ENCODE results near the gene CH25H. TPM values are rescaled to one million over a fixed set of nuclear protein-coding genes. Genes with fewer than 3 reads are reported as not detected.

The CH25H gene
- total RNA-seq, 1 experiment from 2014 or later: not detected

DNA sequence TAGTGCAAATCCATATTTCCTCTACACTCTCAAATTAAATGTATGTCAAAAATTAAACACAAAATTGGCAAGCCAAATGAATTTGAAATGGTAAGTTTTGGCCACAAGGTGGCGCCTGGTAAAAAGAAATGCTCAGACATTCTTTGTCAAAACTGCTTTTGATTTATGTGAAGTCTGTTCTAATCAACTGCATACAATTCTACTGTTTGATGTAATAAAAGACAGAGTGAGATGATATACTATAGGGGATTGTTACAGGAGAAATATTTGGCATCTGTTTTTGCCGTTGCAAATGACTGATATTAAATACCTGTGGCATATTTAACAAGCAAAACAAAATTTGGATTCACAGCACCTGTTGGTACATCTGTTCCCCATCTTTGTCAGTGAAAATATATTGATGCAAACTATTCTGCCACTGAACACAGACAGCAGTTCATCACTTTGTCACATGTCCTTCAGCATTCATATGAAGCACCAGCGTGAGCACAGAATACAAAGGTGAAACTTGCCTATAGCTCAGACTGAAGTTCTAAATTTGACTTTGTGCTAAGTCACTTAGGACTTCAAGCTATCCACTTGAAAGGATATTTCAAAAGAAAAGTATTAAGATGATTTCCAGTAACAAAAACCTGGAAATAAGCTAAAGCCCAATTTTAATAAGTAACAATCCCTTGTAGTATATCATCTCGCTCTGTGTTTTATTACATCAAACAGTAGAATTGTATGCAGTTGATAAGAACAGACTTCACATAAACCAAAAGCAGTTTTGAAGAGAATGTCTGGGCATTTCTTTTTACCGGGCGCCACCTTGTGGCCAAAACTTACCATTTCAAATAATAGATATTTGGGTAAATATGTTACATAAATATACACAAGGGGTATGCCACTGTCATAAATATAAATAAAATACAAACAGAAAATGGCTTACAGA lies 10.2 kb upstream of the CH25H start:
- H3K4me3 ChIP-seq (ENCODE audit: insufficient read depth, low read depth, low read length): no peak overlapping the region
- peak; percentile 38 for DNase-seq

DNA sequence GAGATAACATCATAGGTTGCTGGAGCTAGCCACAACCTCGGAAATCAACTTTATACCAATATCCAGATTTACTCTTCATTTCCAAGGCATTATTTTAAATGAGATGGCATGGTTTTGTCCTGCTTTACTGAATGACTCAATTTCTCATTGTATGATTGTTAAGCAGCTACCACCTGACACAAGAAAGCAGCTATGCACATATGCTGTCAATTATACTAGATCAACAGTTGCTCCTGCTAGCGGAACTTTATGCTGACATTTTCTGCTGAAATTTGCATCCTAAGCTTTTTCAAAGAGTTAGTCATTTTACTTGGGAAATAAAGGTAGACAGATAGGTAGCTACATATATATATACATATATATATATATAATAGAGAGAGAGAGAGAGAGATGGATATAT lies 8.9 kb upstream of the CH25H start:
- Histone ChIP-seq H3K4me3 (ENCODE audit: insufficient read depth, low read depth, low read length) (no peak overlapping the region), H3K27me3 (ENCODE audit: control insufficient read depth, insufficient read depth, low read length) (peaks cover 2% of the 10 kb centered on the region; the same call in 1 of the 2 replicates), H3K36me3 (replicated peaks; ENCODE audit: control insufficient read depth, insufficient read depth, low read length) (no peaks in the 10 kb centered on the region)
- no peak for DNase-seq

More for the DNA sequence above, 10.2 kb upstream of the CH25H start:
- Histone ChIP-seq H3K27me3 (ENCODE audit: control insufficient read depth, insufficient read depth, low read length) (no peaks in the 10 kb centered on the region), H3K36me3 (replicated peaks; ENCODE audit: control insufficient read depth, insufficient read depth, low read length) (no peaks in the 10 kb centered on the region)

DNA sequence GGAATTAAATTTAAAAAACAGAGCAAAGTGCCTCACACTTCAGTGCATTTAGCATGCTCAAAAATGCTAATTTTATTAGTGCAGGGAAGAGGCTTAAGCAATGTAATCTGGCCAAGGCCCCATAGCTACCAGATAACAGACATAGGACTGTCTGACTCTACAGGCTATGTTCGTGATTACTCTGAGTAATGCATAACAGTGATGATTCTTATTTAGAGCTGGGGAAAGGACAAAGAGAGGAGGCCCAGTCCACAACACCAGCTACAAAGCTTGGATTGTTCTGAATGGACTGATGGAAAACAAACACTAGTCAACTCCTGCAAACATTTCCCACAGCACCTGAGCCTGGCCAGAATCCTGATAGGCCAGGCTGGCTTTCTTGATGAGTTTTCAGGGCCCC lies 8.4 kb upstream of the CH25H start:
- H3K36me3 ChIP-seq (replicated peaks; ENCODE audit: control insufficient read depth, insufficient read depth, low read length): no peaks in the 10 kb centered on the region
- DNase-seq: no peak
- H3K4me3 ChIP-seq (ENCODE audit: insufficient read depth, low read depth, low read length): no peak overlapping the region
- H3K27me3 ChIP-seq (ENCODE audit: control insufficient read depth, insufficient read depth, low read length): peaks cover 2% of the 10 kb centered on the region; the same call in 1 of the 2 replicates

DNA sequence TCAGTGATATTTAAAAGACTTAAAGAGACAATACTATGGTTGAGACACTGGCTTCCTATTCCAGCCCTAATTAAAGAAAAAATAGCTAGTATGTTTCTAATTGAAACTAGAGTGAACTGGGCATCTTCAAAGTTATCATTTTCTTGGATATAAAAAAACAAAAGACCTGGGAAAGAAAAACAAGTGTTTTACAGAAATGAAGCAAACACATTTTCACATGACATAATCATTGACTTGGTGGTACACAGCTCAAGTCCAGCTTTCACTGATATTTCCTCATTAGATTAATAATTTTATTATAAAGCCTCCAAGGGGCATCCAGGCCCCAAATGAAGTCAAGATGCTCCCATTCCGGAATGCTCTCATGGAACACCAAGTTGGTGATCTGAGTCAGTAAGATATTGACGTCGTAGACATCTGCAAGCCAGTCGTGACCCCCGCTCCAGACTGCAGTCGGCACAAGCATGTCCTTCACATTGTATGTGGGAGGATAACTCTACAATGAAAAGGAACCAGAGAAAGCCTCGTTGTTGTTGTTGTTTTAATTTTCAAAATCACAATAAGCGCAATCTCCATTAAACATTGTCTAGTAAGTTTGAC lies 7.5 kb upstream of the CH25H start:
- no peaks in the 10 kb centered on the region for H3K36me3 ChIP-seq (replicated peaks; ENCODE audit: control insufficient read depth, insufficient read depth, low read length)
- peaks cover 5% of the 10 kb centered on the region; the same call in 1 of the 2 replicates for H3K27me3 ChIP-seq (ENCODE audit: control insufficient read depth, insufficient read depth, low read length)
- H3K4me3 ChIP-seq (ENCODE audit: insufficient read depth, low read depth, low read length): no peak overlapping the region
- no peak for DNase-seq

DNA sequence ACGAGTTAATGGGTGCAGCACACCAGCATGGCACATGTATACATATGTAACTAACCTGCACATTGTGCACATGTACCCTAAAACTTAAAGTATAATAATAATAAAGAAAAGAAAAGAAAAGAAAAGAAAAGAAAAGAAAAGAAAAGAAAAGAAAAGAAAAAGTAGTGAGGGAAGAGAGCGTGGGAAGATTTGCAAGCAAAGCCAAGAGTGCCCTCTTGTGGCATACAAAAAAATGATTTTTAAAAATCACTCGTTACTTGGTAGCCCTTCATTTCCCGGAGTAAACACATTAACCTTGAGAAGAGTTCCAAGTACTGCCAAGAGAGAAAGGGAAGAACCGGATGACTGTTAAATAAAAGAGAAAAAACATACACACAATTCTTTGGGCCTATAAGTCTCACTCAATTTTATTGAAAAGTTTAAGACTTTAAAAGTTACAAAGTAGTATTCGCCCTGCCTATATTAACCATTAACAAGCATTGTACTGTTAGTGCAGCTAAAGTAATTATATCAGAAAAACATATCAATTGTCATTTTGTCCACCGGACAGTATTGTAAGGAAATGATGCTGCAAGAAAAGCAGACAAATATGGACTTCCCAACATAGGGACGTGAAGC lies 6.2 kb upstream of the CH25H start:
- peak; percentile 54 for DNase-seq
- Histone ChIP-seq H3K4me3 (ENCODE audit: insufficient read depth, low read depth, low read length) (no peak overlapping the region), H3K36me3 (replicated peaks; ENCODE audit: control insufficient read depth, insufficient read depth, low read length) (no peaks in the 10 kb centered on the region), H3K27me3 (ENCODE audit: control insufficient read depth, insufficient read depth, low read length) (peaks cover 19% of the 10 kb centered on the region)

DNA sequence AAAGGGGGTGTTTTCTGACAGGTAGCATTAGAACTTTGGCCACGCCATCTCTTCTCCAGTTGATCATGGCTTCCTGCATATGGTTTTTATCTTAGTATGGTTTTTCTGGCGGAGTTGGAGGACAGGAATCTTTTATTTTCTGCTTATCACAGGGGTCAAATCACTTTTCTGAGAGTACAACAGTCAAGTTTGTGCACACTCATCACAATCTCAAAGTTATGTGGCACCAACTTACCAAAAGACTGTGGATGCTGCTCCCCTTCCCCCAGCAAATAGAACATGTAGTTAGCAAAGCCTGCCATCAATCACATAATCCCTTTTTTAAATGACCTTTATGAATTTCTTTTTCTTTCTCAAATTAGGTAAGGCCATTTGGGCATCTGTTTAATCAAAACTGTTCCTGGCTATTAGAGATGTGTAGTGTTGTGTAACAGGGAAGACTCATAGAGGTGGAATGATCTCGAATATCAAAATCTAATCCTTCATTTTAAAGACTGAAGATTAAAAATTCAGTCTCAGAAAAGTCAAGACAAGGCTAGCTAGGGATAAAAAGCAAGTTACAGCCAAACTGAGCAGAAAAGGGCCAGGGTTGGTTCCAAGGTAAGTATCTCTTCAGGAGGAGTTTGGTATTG lies 3.8 kb upstream of the CH25H start:
- no peak for DNase-seq
- Histone ChIP-seq H3K4me3 (ENCODE audit: insufficient read depth, low read depth, low read length) (no peak overlapping the region), H3K27me3 (ENCODE audit: control insufficient read depth, insufficient read depth, low read length) (peaks cover 43% of the 10 kb centered on the region), H3K36me3 (replicated peaks; ENCODE audit: control insufficient read depth, insufficient read depth, low read length) (no peaks in the 10 kb centered on the region)

DNA sequence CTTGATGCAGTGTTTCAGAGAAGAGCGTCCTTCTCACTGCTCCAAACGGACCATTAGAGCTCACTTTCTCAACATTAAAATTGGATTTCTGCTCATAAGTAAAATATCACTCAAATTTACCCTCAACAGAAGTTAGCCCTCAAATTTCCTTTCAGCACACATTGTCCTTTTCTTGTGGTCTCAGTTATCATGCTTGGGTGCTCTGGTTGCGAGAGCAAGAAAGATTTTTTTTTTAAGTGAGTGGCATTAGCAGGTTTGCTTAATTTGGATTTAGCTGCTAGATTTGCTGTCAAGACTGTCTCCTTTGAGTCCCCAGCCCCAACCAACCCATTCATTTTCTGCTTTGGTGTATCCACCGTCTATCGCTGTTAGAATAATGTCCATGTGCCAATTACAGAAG lies 2.6 kb upstream of the CH25H start:
- Histone ChIP-seq H3K4me3 (ENCODE audit: insufficient read depth, low read depth, low read length) (no peak overlapping the region), H3K27me3 (ENCODE audit: control insufficient read depth, insufficient read depth, low read length) (peaks cover 53% of the 10 kb centered on the region)

DNA sequence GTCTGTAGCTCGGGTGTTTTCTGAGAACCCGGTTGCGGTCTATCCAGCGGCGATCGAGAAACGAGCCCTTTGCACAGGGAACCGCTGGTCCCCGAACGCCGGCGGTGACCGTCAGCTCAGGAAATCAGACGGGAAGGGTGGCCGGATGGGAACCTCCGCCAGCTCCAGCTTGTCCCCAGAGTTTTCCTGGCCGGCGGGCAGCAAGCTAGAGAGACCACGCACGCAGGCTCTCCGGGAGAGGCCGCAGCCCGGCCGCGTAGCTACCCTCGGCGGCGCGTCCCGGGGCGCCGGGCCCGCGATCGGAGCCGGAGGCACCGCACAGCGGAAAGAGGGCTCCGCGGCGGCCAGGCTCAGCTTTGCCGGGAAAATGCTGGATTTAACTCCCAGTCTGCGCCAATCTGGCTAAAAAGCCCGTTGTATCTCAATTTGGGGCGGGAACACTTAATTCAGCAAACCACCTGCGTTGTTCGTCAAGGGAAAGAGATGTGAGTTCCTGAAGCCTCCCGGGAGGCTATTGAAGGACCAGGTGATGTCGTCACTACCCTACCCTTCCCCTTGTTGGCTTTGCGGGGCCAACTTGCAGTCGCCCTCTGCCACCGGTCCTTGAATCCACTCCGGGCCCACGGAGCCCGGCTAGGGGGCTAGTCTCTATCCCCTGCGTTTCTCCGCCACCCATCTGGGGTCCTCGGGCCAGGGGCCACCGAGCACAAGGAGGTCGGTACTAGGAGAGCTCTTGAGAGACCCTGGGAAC lies 859 bp upstream of the CH25H start:
- peak; percentile 71 for DNase-seq
- peaks cover 59% of the 10 kb centered on the region for H3K27me3 ChIP-seq (ENCODE audit: control insufficient read depth, insufficient read depth, low read length)
- H3K36me3 ChIP-seq (replicated peaks; ENCODE audit: control insufficient read depth, insufficient read depth, low read length): no peaks in the 10 kb centered on the region
- peak overlapping the region; percentile 42 for H3K4me3 ChIP-seq (ENCODE audit: insufficient read depth, low read depth, low read length)

More for the DNA sequence above, 2.6 kb upstream of the CH25H start:
- DNase-seq: no peak
- no peaks in the 10 kb centered on the region for H3K36me3 ChIP-seq (replicated peaks; ENCODE audit: control insufficient read depth, insufficient read depth, low read length)

DNA sequence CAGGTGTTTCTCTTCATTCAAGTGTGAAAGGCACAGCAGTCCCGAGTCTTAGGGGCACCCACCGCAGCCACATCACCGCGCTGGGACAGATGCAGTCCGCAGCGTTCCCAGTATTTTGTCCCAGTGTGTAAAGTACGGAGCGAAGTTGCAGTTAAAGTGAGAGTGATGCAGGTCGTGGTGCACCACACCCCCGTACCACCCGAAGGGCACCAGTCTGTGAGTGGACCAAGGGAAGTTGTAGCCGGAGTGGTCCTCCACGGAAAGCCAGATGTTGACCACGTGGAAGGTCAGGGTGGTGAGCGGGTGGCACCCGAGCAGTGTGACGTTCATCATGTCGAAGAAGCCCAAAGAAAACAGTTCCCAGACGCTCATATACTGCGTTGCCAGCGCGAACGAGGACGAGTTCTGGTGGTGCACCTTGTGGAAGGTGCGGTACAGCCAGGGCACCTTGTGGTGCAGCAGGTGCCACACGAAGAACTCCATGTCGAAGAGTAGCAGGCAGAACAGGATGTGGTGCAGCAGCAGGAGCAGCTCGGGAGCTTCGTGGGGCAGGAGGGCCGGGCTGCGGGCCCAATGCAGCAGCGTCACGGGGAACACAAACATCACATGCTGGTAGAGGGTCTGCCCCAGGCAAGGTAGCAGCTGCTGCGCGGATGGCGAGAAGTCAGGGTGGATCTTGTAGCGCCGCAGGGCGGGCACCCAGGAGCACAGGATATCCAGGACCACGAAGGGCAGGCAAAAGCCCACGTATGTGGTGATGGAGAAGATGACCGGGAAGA lies 526 bp downstream of the CH25H start:
- Histone ChIP-seq H3K27me3 (ENCODE audit: control insufficient read depth, insufficient read depth, low read length) (peaks cover 59% of the 10 kb centered on the region), H3K36me3 (replicated peaks; ENCODE audit: control insufficient read depth, insufficient read depth, low read length) (no peaks in the 10 kb centered on the region), H3K4me3 (ENCODE audit: insufficient read depth, low read depth, low read length) (peak overlapping the region; percentile 35; the same call in 1 of the 2 replicates)
- DNase-seq: peak; percentile 53

DNA sequence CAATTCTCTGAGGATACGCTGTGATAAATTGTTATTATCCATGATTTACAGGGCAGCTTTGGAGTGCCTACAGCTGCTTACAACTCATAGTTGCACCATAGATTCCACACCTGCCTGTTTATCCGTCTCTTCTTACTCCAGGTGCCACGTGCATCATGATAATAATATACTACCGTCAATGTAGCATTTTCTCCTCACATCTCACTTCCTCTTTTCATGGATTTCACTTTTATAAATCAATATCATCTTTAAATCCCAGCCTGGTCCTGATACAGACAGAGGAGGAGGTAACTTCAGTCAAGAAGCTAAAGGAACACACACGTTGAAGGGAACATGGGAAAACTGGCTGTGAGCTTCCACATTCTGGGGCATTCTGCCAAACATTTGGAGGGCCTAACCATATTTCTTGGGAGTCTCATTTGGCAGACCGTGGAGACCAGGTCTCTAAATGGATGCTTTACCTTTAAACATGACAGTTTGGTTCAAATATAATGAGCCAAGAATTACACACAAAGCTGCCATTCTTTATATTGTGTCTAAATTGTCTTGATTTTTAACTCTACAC lies 2.4 kb downstream of the CH25H start:
- no peaks in the 10 kb centered on the region for H3K36me3 ChIP-seq (replicated peaks; ENCODE audit: control insufficient read depth, insufficient read depth, low read length)
- H3K27me3 ChIP-seq (ENCODE audit: control insufficient read depth, insufficient read depth, low read length): peaks cover 55% of the 10 kb centered on the region
- no peak for DNase-seq
- no peak overlapping the region for H3K4me3 ChIP-seq (ENCODE audit: insufficient read depth, low read depth, low read length)

DNA sequence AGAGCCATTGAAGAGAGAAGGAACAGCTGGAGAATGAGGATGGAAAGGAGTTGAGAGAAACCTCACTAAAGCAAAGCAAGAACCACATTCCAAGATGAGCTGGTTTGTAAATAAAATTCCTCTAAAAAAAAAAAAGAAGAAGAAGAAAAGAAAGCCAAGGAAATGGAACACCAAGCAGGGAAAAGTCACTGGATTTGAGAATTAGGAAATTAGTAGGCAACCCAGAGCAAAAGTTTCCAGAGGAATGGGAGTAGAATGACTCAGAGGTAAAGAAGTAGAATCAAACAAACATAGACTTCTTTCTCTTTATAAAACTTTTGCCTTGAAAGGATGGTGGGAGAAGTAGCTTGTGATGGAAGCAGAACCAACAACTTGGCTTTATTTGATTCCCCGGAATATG lies 3.9 kb downstream of the CH25H start:
- Histone ChIP-seq H3K4me3 (ENCODE audit: insufficient read depth, low read depth, low read length) (no peak overlapping the region), H3K36me3 (replicated peaks; ENCODE audit: control insufficient read depth, insufficient read depth, low read length) (no peaks in the 10 kb centered on the region), H3K27me3 (ENCODE audit: control insufficient read depth, insufficient read depth, low read length) (peaks cover 40% of the 10 kb centered on the region)
- no peak for DNase-seq

DNA sequence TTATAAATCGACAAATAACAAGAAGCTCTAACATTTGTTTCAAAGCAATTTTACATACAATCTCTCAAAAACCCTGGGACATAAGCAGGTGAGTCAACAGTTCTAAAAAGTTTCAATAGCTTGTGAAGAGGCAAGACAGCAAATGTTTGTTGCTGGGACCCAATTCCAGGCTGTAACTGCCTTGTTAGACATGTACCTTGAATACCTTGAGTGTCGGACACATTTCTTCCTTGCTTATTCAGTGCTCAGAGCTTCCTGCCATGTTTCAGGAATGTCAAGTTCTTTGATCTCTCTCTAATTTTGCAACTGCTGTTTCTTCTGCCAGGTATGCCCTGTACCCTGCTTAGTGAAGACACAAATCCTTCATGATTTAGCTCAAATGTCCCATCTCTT lies 5.1 kb downstream of the CH25H start:
- DNase-seq: no peak
- H3K27me3 ChIP-seq (ENCODE audit: control insufficient read depth, insufficient read depth, low read length): peaks cover 28% of the 10 kb centered on the region

DNA sequence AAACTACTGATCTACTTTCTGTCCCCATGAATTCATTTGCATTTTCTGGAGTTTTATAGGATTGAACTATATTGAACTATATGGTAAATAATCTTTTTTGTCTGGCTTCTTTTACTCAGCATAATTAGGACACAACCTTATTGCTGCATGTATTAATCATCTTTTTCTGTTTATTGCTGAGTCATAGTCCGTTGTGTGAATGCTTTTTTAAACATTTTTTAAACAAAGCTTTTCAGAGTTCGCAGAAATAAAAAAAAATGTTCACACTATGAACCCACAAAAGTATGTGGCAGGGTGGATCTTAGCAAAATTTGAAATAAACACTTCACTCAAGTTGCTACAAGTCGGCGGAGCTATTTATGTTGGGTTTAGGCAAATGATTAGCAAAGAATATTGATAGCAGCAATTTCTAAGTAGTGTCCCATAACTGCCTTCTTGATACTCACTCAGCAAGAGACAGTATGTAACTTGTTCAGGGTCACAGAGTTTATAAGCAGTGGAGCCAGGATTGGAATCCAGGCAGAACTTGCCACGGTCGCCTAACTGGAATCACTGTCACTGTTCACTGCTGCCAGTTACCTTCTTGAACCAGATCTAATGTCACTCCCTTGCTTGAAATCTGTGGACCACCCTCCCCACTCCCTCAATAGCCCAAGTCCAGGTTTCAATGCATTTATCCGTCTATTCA lies 5.6 kb downstream of the CH25H start:
- Histone ChIP-seq H3K27me3 (ENCODE audit: control insufficient read depth, insufficient read depth, low read length) (peaks cover 22% of the 10 kb centered on the region), H3K36me3 (replicated peaks; ENCODE audit: control insufficient read depth, insufficient read depth, low read length) (no peaks in the 10 kb centered on the region), H3K4me3 (ENCODE audit: insufficient read depth, low read depth, low read length) (no peak overlapping the region)
- no peak for DNase-seq

More for the DNA sequence above, 5.1 kb downstream of the CH25H start:
- H3K4me3 ChIP-seq (ENCODE audit: insufficient read depth, low read depth, low read length): no peak overlapping the region
- no peaks in the 10 kb centered on the region for H3K36me3 ChIP-seq (replicated peaks; ENCODE audit: control insufficient read depth, insufficient read depth, low read length)

Data from H7 (cell line).